IMR-90 (cell line): ENCODE data around the gene TBCC. TPM values are rescaled to one million over a fixed set of nuclear protein-coding genes. Genes with fewer than 3 reads are reported as not detected.

ENCODE experiments used
- ATAC-seq: fragments of 200-7000 bp; cut with Tn5 transposase; 2 replicates; pipeline ENCODE4 v1.9.1; 2020; ENCODE audit warnings: low read depth, mild to moderate bottlenecking, moderate library complexity
- BruUV-seq: library from RNA; stranded (reverse); fragments of 400-500 nt; replicated peaks from 2 replicates; lab custom pipeline; 2021; lab: Mats Ljungman, UMichigan
- CTCF ChIA-PET: fragments of 300-600 bp; formaldehyde crosslinking; extraction: SDS; loops from one replicate; lab custom pipeline; 2021; ENCODE audit warnings: antibody characterized with exemption; lab: Yijun Ruan, JAX
- POLR2A ChIA-PET: fragments of 300-600 bp; sonication (Branson Sonifier 250); formaldehyde crosslinking; loops from one replicate; lab custom pipeline; 2022; ENCODE audit warnings: antibody characterized with exemption; ENCODE audit not compliant: unreplicated experiment; lab: Charles Lee
- DNase-seq: peaks from one replicate; pipeline ENCODE4 v3.0.0; 2013
- H2AFZ ChIP-seq: replicated peaks from 2 replicates; pipeline ENCODE3; 2013; ENCODE audit warnings: low read length, mild to moderate bottlenecking; ENCODE audit not compliant: poor library complexity
- H2AK5ac ChIP-seq: 2 replicates; pipeline ENCODE4 v1.6.1; 2013; ENCODE audit warnings: low read depth, low read length, inconsistent platforms
- H2AK9ac ChIP-seq: replicated peaks from 2 replicates; pipeline ENCODE3; 2013; ENCODE audit warnings: mild to moderate bottlenecking, low read depth, low read length, moderate library complexity; ENCODE audit not compliant: poor library complexity
- H2BK120ac ChIP-seq: 2 replicates; pipeline ENCODE4 v1.6.1; 2013; ENCODE audit warnings: low read depth, low read length, inconsistent platforms
- H2BK15ac ChIP-seq: 3 replicates; pipeline ENCODE4 v1.6.1; 2013; ENCODE audit warnings: low read depth, low read length, inconsistent platforms
- H2BK20ac ChIP-seq: 2 replicates; pipeline ENCODE4 v1.6.1; 2013; ENCODE audit warnings: low read depth, mild to moderate bottlenecking, inconsistent platforms, low read length, moderate library complexity
- H2BK5ac ChIP-seq: 2 replicates; pipeline ENCODE4 v1.6.1; 2013; ENCODE audit warnings: mild to moderate bottlenecking, low read depth, low read length, inconsistent platforms; ENCODE audit not compliant: poor library complexity, severe bottlenecking
- H3K14ac ChIP-seq: replicated peaks from 2 replicates; pipeline ENCODE4 v1.6.1; 2013; ENCODE audit warnings: low read depth, low read length, inconsistent platforms
- H3K18ac ChIP-seq: 2 replicates; pipeline ENCODE4 v1.6.1; 2013; ENCODE audit warnings: low read depth, low read length, control low read depth
- H3K23ac ChIP-seq: 2 replicates; pipeline ENCODE4 v1.6.1; 2013; ENCODE audit warnings: low read depth, low read length, inconsistent platforms
- H3K27ac ChIP-seq: 2 replicates; pipeline ENCODE4 v1.5.1; 2013; ENCODE audit warnings: mild to moderate bottlenecking, control low read depth, low read length; ENCODE audit not compliant: insufficient read depth
- H3K27me3 ChIP-seq: 2 replicates; pipeline ENCODE4 v1.6.1; 2013; ENCODE audit warnings: low read length; ENCODE audit not compliant: control insufficient read depth, insufficient read depth
- H3K36me3 ChIP-seq: 2 replicates; pipeline ENCODE4 v1.6.1; 2013; ENCODE audit warnings: low read length, mixed read lengths; ENCODE audit not compliant: control insufficient read depth, insufficient read depth
- H3K4ac ChIP-seq: 2 replicates; pipeline ENCODE4 v1.6.1; 2013; ENCODE audit warnings: low read depth, low read length, inconsistent platforms
- H3K4me1 ChIP-seq: 2 replicates; pipeline ENCODE4 v1.6.1; 2013; ENCODE audit warnings: low read length, mixed read lengths; ENCODE audit not compliant: control insufficient read depth, insufficient read depth
- H3K4me2 ChIP-seq: 2 replicates; pipeline ENCODE4 v1.6.1; 2013; ENCODE audit warnings: low read depth, mild to moderate bottlenecking, control low read depth, low read length, moderate library complexity
- H3K4me3 ChIP-seq: 2 replicates; pipeline ENCODE4 v1.5.1; 2013; ENCODE audit warnings: low read depth, mild to moderate bottlenecking, control low read depth, low read length, moderate library complexity; ENCODE audit not compliant: insufficient read depth
- H3K56ac ChIP-seq: 2 replicates; pipeline ENCODE4 v1.6.1; 2013; ENCODE audit warnings: low read length, inconsistent platforms; ENCODE audit not compliant: insufficient read depth; ENCODE audit errors: extremely low read depth
- H3K79me1 ChIP-seq, 2 experiments: 2 replicates each; pipeline ENCODE4 v1.6.1; 2013; ENCODE audit warnings: low read length in 2 of 2, inconsistent platforms in 1 of 2, low read depth in 1 of 2
- H3K9ac ChIP-seq: 2 replicates; pipeline ENCODE4 v1.6.1; 2013; ENCODE audit warnings: low read depth, low read length, control low read depth
- H3K9me1 ChIP-seq: 2 replicates; pipeline ENCODE4 v1.6.1; 2013; ENCODE audit warnings: low read length, inconsistent platforms; ENCODE audit not compliant: insufficient read depth
- H3K9me3 ChIP-seq: 2 replicates; pipeline ENCODE4 v1.6.1; 2013; ENCODE audit warnings: low read length; ENCODE audit not compliant: control insufficient read depth, insufficient read depth
- H4K20me1 ChIP-seq: 2 replicates; pipeline ENCODE4 v1.6.1; 2013; ENCODE audit warnings: low read length, inconsistent platforms; ENCODE audit not compliant: insufficient read depth
- H4K5ac ChIP-seq: 2 replicates; pipeline ENCODE4 v1.6.1; 2013; ENCODE audit warnings: mild to moderate bottlenecking, low read depth, low read length, control low read depth
- H4K8ac ChIP-seq, 2 experiments: 2 replicates each; pipeline ENCODE4 v1.6.1; 2013; ENCODE audit warnings: low read depth in 2 of 2, low read length in 2 of 2, control low read depth in 1 of 2, inconsistent platforms in 1 of 2
- H4K91ac ChIP-seq: 2 replicates; pipeline ENCODE4 v1.6.1; 2013; ENCODE audit warnings: low read depth, low read length, inconsistent platforms; ENCODE audit not compliant: insufficient read depth
- CEBPB ChIP-seq: IDR thresholded peaks from 2 replicates; pipeline ENCODE4 v1.6.1; 2012; ENCODE audit warnings: low read depth, low read length, improper control_type of control experiment
- ELK1 ChIP-seq: fragments of 150-350 bp; IDR thresholded peaks from 2 replicates; pipeline ENCODE4 v1.6.1; 2016; ENCODE audit warnings: low read depth, mild to moderate bottlenecking, low read length, moderate library complexity, borderline replicate concordance
- MAZ ChIP-seq: IDR thresholded peaks from 2 replicates; pipeline ENCODE4 v1.6.1; 2012; ENCODE audit warnings: low read depth, mild to moderate bottlenecking, low read length, improper control_type of control experiment, moderate library complexity, borderline replicate concordance
- MXI1 ChIP-seq: IDR thresholded peaks from 2 replicates; pipeline ENCODE4 v1.6.1; 2012; ENCODE audit warnings: low read depth, mild to moderate bottlenecking, low read length, moderate library complexity, borderline replicate concordance
- POLR2A ChIP-seq: IDR thresholded peaks from 2 replicates; pipeline ENCODE4 v1.6.1; 2012; ENCODE audit warnings: mild to moderate bottlenecking, low read depth, low read length
- RFX5 ChIP-seq: IDR thresholded peaks from 2 replicates; pipeline ENCODE4 v1.8.0; 2012; ENCODE audit warnings: low read depth, mild to moderate bottlenecking, low read length, moderate library complexity
- SMC3 ChIP-seq: fragments of 150-350 bp; IDR thresholded peaks from 2 replicates; pipeline ENCODE4 v1.6.1; 2016; ENCODE audit warnings: low read depth, mild to moderate bottlenecking, antibody characterized with exemption, low read length, moderate library complexity
- WGBS, 2 experiments: methylation state at CpG; one replicate each; pipeline versions ENCODE4 v1.1.5 to v1.1.7; 2013; ENCODE audit warnings: missing lambda C conversion rate in 2 of 2; ENCODE audit not compliant: insufficient read length in 1 of 2; ENCODE audit errors: extremely low coverage in 2 of 2; 5-methylcytosine and 5-hydroxymethylcytosine counted together
- dilution Hi-C: fragments of 300-500 bp; cut with HindIII; formaldehyde crosslinking; loops from one replicate; pipeline ENCODE4 v1.14.3; 2018; ENCODE audit warnings: low sequenced_read_pairs; ENCODE audit not compliant: unreplicated experiment
- in situ Hi-C: fragments of 300-500 bp; cut with MboI; formaldehyde crosslinking; loops from 3 replicates; pipeline ENCODE4 v1.14.3; 2019; ENCODE audit warnings: low sequenced_read_pairs, inconsistent platforms, mixed read lengths
- intact Hi-C: fragments of 100-400 bp; cut with micrococcal nuclease; formaldehyde crosslinking; loops from 2 replicates; pipeline ENCODE4 v1.10.0; 2022
- polyA plus RNA-seq, 3 experiments: library from polyadenylated mRNA; depleted of rRNA; stranded (reverse); fragments of >200 nt; gene quantifications; 2 replicates each; pipeline ENCODE4 v1.2.3, GENCODE V29; 2012; ENCODE audit warnings: low replicate concordance in 1 of 3
- total RNA-seq: library from RNA; depleted of rRNA; stranded (reverse); fragments of >200 nt; gene quantifications from 2 replicates; pipeline ENCODE4 v1.2.3, GENCODE V29; 2012

Gene TBCC
- total and polyA plus RNA-seq, 2 of the 4 experiments (the other 2 are of a cell fraction): 23.0 to 32.6 TPM

GRCh38 chr6:42746463-42747391 lies 824 bp upstream of the TBCC start:
- peak; percentile 69 for ATAC-seq
- Histone ChIP-seq H3K18ac (peak overlapping the region; percentile 76), H3K9me1 (peaks cover 10% of the 10 kb centered on the region; the same call in 1 of the 2 replicates), H4K5ac (peak overlapping the region; percentile 85), H2AK9ac (peak overlapping the region; percentile 100), H2BK20ac (peak overlapping the region; percentile 31; the same call in 1 of the 2 replicates), H3K4me1 (peaks cover 8% of the 10 kb centered on the region), H3K56ac (peak overlapping the region; percentile 98), H3K9me3 (no peaks in the 10 kb centered on the region), H3K9ac (peak overlapping the region; percentile 94), H4K20me1 (peaks cover 18% of the 10 kb centered on the region), H2BK120ac (peak overlapping the region; percentile 85), H2AK5ac (peak overlapping the region; percentile 84), H3K4me3 (peak overlapping the region; percentile 64), H4K91ac (peak overlapping the region; percentile 85), H3K4ac (peak overlapping the region; percentile 94), H3K23ac (peak overlapping the region; percentile 95), H3K27ac (peak overlapping the region; percentile 99), H4K8ac (peak overlapping the region; percentile 81 to 95), H3K36me3 (no peaks in the 10 kb centered on the region; the same call in 1 of the 2 replicates), H3K4me2 (peak overlapping the region; percentile 94), H3K79me1 (peaks cover 7 to 48% of the 10 kb centered on the region in 2 experiments), H2BK15ac (peak overlapping the region; percentile 27; the same call in 1 of the 3 replicates), H3K14ac (peak overlapping the region; percentile 94), H2AFZ (peak overlapping the region; percentile 96), H2BK5ac (peak overlapping the region; percentile 95), H3K27me3 (no peaks in the 10 kb centered on the region)
- peak; percentile 67 for TF ChIP-seq MAZ
- TF ChIP-seq POLR2A: peak; percentile 84
- TF ChIP-seq MXI1: peak; percentile 32; the same call in 1 of the 2 replicates
- TF ChIP-seq ELK1: no peak
- TF ChIP-seq CEBPB: no peak
- TF ChIP-seq RFX5: no peak
- no peak for TF ChIP-seq SMC3
- POLR2A ChIA-PET: interaction anchor here (1.5 to 2.0 kb wide), 2 partner anchors 36 to 133 kb away, joined by 3 to 9 read pairs; partner anchors contain the start of genes BICRAL and RPL7L1
- peak; percentile 89 for DNase-seq
- dilution Hi-C loops: no loop called here
- intact Hi-C loops: loop anchor here (1.0 kb wide), 3 partner anchors 36 to 133 kb away; partner anchors contain the start of genes BICRAL and RPL7L1
- 4% methylated on average over 10 of the region's 55 CpGs; no CpG with 5 or more reads in 1 of the 2 experiments for WGBS, 2 experiments
- CTCF ChIA-PET: interaction anchor here (1.2 to 2.4 kb wide), 2 partner anchors 21 to 199 kb away, joined by 3 to 6 read pairs; no protein-coding TSS in a partner anchor
- no TSS peak for BruUV-seq
- in situ Hi-C loops: no loop called here
